ENCODE measurements around the gene ZNF280B.
A peak's percentile ranks its signal among the peaks of the same experiment; 100 is the strongest.
"Not testable (repeated sequence)": the region's sequence is repeated elsewhere in the genome, so short reads cannot be mapped to it uniquely, and the experiment has no call there.

ZNF280B gene

DNA sequence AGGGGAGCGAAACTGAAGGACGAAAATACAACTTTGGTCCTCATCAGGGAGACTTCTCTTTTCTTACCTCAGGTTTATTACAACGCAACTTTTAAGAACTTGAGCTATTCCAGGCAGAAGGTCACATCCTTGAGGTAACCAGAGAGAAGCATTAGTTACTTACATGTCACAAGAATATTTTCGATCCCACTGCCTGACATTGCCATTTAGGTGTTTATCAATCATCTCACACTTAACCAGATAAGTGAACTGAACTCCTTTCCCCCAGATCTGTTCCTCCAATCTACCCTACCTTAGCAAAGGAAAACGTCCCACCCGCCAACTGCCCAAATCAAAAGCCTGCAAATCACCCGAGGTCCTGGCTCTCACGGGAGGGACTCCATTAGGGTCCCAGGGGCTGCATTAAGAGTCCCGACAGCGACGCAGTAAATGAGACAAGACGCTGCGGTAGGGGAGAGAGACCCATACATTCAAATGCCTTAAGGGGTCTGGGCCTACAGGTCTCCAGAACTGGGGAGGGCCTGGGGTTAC, 734 bp downstream of the ZNF280B start:
- Histone ChIP-seq H3K27ac (peak overlapping the region; percentile 65), H3K9ac (peak overlapping the region; percentile 80), H4K20me1 (no peaks in the 10 kb centered on the region), H3K9me3 (peaks cover 15% of the 10 kb centered on the region), H3K4me1 (peaks cover 16% of the 10 kb centered on the region), H3K27me3 (no peaks in the 10 kb centered on the region), H3K36me3 (peaks cover 35% of the 10 kb centered on the region), H3K4me2 (peak overlapping the region; percentile 97), H3K4me3 (peak overlapping the region; percentile 81)
- no peak for TF ChIP-seq Cebpa-rat (IDR thresholded peaks at IDR 0.05)

DNA sequence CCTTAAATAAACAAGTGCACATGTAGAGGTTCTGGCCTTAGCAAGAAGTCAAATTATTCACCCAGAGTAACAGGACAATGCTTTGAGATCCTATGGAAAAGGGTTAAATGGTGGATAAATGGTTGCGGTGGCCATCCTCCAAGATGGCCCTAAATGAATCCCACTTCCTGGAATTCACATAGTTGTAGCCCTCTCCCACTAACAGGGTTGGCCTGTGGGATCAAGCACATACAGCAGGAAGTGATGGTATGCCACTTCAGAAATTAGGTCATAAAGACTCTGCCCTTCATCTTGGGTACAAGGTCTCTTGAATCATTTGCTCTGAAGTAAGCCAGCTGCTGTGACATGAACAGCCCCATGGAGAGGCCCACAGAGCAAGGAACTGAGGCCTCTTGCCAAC, 1.8 kb downstream of the ZNF280B start:
- Histone ChIP-seq H3K27ac (no peak overlapping the region), H3K4me3 (no peak overlapping the region), H3K4me1 (peaks cover 16% of the 10 kb centered on the region), H4K20me1 (no peaks in the 10 kb centered on the region), H3K9ac (no peak overlapping the region), H3K4me2 (no peak overlapping the region), H3K9me3 (peaks cover 15% of the 10 kb centered on the region), H3K36me3 (peaks cover 40% of the 10 kb centered on the region), H3K27me3 (no peaks in the 10 kb centered on the region)
- no peak for TF ChIP-seq Cebpa-rat (IDR thresholded peaks at IDR 0.05)

DNA sequence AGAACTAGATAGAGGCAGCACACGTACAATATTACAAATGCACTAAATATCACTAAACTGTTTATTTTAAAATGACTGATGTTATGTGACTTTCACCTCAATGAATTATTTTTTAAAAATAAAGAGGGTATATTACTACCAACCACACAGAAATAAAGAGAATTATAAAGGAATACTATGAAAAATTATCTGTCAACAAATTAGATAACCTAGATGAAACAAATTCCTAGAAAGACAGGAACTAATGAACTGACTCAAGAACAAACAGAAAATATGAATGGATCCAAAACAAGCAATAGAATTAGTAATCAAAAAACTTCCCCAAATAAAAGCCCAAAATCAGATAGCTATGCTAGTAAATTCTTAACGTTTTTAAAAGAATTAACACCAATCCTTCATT, 10.3 kb downstream of the ZNF280B start:
- no peaks in the 10 kb centered on the region for H4K20me1 ChIP-seq
- no peak for TF ChIP-seq Cebpa-rat (IDR thresholded peaks at IDR 0.05)
- peaks cover 31% of the 10 kb centered on the region for H3K36me3 ChIP-seq
- no peaks in the 10 kb centered on the region for H3K9me3 ChIP-seq
- no peak overlapping the region for H3K4me3 ChIP-seq
- H3K27ac ChIP-seq: no peak overlapping the region
- H3K4me2 ChIP-seq: no peak overlapping the region
- no peaks in the 10 kb centered on the region for H3K4me1 ChIP-seq
- H3K9ac ChIP-seq: no peak overlapping the region
- no peaks in the 10 kb centered on the region for H3K27me3 ChIP-seq

DNA sequence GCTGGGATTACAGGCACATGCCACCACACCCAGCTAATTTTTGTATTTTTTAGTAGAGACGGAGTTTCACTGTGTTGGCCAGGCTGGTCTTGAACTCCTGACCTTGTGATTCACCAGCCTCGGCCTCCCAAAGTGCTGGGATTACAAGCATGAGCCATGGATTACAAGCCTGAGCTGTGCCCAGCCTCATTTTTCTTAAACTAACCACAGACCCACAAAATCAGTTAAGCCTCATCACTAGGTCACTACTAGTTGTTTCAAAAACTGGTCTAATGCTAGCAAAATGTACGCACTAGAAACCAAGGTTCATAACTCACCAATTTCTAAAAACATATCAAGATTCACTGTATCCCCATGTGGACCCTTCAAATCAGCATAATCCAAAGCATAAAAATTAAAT, 17.0 kb downstream of the ZNF280B start:
- H3K36me3 ChIP-seq: peaks cover 57% of the 10 kb centered on the region
- not testable (repeated sequence) for H3K27me3 ChIP-seq

DNA sequence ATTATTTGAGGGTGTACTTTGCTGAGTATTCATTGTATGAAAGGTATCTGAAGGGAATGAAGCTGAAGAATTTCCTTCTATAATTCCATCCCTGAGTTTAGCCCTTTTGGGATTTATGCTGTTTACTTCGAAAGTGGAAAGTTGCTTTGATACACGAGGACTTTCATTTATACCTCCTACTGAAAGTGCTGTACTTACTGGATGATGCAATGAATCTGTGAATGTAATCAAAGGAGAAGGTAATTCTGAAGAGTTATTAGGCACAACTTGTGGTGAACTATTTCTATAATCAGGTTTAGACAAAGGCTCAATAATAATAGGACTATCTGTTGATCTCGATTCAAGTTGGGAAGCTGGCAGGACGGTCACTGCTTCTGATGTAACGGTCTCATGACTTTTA, 19.8 kb downstream of the ZNF280B start:
- Histone ChIP-seq H4K20me1 (no peaks in the 10 kb centered on the region), H3K4me1 (no peaks in the 10 kb centered on the region), H3K9ac (no peak overlapping the region), H3K4me2 (no peak overlapping the region), H3K27me3 (no peaks in the 10 kb centered on the region), H3K9me3 (no peaks in the 10 kb centered on the region), H3K27ac (no peak overlapping the region), H3K36me3 (peaks cover 59% of the 10 kb centered on the region), H3K4me3 (no peak overlapping the region)
- TF ChIP-seq Cebpa-rat (IDR thresholded peaks at IDR 0.05): no peak

More for the DNA sequence above, 17.0 kb downstream of the ZNF280B start:
- H3K4me1 ChIP-seq, H3K9ac ChIP-seq, H3K27ac ChIP-seq, H3K4me2 ChIP-seq, H4K20me1 ChIP-seq, H3K9me3 ChIP-seq, H3K4me3 ChIP-seq: not testable (repeated sequence)

DNA sequence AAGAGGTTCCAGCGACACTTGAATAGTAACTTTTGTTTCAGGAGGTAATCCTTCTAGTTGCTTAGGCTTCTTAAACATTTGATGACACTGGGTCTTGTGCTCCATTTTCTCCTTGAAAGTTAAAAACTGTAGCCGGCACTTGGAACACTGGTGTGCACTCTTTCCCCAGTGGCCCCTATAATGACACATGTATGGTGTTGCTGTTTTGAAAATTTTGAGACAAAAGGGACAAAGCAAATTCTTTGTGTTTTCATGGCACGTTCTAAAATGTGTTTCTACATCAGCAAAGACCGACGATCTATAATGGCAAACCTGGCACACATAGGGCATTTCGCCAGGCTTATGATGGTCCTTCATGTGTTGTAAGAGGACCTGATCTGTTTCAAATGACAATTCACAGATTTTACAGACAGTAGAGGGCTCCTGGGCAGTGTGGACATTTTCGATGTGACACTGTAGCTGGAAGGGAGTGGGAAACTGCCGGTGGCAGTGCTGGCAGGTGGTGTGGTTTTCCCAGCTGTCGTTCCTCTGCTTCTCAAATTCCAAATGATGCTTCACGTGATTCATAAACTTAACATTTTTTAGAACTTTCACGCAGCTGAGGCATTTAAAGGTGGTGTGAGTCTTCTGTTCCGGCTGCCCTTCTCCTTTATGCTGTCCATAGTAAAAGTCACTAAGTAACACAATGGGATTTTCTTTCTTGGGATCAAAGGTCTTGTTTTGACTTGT, 20.5 kb downstream of the ZNF280B start:
- H3K9me3 ChIP-seq: no peaks in the 10 kb centered on the region
- no peak for TF ChIP-seq Cebpa-rat (IDR thresholded peaks at IDR 0.05)
- no peaks in the 10 kb centered on the region for H3K27me3 ChIP-seq
- peaks cover 5% of the 10 kb centered on the region for H3K4me1 ChIP-seq
- no peak overlapping the region for H3K27ac ChIP-seq
- H4K20me1 ChIP-seq: no peaks in the 10 kb centered on the region
- no peak overlapping the region for H3K9ac ChIP-seq
- H3K4me2 ChIP-seq: no peak overlapping the region
- no peak overlapping the region for H3K4me3 ChIP-seq
- peaks cover 52% of the 10 kb centered on the region for H3K36me3 ChIP-seq

DNA sequence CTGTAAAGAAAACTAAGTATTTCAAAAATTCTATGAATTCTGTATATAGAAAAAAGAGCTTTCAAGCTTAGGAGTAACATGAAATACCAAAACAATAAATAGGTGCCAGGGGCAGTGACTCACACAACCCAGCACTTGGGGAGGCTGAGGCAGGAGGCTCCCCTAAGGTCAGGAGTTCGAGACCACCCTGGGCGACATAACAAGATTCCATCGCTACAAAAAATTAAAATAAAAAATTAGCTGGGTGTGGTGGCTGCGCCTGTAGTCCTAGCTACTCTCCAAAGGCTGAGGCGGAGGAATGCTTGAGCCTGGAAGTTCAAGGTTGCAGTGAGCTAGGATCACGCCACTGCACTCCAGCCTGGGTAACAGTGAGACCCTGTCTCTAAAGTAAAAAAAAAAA, 21.5 kb downstream of the ZNF280B start:
- Histone ChIP-seq H3K27me3 (no peaks in the 10 kb centered on the region), H4K20me1 (no peaks in the 10 kb centered on the region), H3K4me1 (peaks cover 13% of the 10 kb centered on the region), H3K36me3 (peaks cover 42% of the 10 kb centered on the region), H3K27ac (no peak overlapping the region), H3K9ac (no peak overlapping the region), H3K4me3 (no peak overlapping the region), H3K4me2 (no peak overlapping the region), H3K9me3 (no peaks in the 10 kb centered on the region)
- no peak for TF ChIP-seq Cebpa-rat (IDR thresholded peaks at IDR 0.05)

DNA sequence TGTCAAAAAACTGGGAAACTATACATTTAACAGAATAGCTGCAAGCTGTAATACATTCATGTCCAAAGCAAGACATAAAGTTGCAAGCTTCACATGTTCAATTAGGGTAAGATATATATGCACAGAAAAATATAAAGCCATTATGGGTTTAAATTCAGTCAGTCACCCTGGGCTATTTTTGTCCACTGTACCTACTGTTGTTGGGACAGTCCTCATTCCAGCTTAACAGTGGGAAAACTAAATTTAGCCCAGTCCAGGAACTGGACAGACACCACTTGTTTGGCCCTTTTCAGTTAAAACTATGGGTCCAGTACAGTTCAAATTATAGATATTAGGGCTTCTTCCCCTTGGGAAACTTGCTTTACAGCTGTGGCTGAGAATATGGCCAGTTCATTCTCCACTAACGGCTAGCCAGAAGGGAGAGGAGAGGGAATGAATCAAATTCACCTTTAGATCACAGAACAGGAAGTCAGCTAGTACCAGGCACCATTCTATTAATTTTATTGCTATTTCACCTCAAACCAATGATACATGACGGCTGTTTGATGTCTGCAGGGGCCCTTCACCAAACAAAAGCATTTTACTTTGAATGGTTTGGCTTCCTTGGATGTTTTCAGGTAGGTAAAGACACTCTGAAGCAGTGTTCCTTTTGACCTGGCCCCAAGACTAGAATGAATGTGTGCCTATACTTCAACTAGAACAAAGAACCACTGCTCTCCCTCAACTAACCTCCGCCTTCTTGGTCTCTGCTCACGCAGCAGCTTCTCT, 22.2 kb downstream of the ZNF280B start:
- Histone ChIP-seq H3K27me3 (no peaks in the 10 kb centered on the region), H3K9ac (no peak overlapping the region), H3K27ac (no peak overlapping the region), H3K9me3 (no peaks in the 10 kb centered on the region), H4K20me1 (no peaks in the 10 kb centered on the region), H3K4me1 (peaks cover 13% of the 10 kb centered on the region), H3K36me3 (peaks cover 37% of the 10 kb centered on the region), H3K4me2 (no peak overlapping the region), H3K4me3 (no peak overlapping the region)
- TF ChIP-seq Cebpa-rat (IDR thresholded peaks at IDR 0.05): no peak

DNA sequence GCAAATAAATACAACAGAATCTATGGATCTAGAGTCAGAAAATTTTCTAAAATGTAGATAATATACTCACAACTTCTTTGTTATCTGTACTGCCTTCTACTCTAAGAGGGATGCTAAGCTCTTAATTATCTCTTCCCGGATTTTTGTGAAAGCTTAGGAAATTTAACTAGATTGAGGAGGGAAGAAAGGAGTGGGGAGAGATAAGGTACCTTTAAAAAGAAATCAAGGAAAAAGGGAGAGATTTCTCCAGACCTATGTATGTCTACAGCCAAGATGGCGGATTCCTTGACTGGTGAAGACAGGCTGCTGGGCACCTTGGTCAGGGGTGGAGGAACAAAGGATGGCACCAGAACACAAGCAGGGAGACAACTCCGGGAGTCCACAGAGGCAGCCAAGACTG, 23.0 kb downstream of the ZNF280B start:
- no peak overlapping the region for H3K4me2 ChIP-seq
- peaks cover 36% of the 10 kb centered on the region for H3K36me3 ChIP-seq
- H3K4me3 ChIP-seq: no peak overlapping the region
- no peaks in the 10 kb centered on the region for H4K20me1 ChIP-seq
- H3K9me3 ChIP-seq: no peaks in the 10 kb centered on the region
- no peak overlapping the region for H3K9ac ChIP-seq
- H3K27ac ChIP-seq: no peak overlapping the region
- no peaks in the 10 kb centered on the region for H3K27me3 ChIP-seq
- TF ChIP-seq Cebpa-rat (IDR thresholded peaks at IDR 0.05): no peak
- peaks cover 13% of the 10 kb centered on the region for H3K4me1 ChIP-seq

DNA sequence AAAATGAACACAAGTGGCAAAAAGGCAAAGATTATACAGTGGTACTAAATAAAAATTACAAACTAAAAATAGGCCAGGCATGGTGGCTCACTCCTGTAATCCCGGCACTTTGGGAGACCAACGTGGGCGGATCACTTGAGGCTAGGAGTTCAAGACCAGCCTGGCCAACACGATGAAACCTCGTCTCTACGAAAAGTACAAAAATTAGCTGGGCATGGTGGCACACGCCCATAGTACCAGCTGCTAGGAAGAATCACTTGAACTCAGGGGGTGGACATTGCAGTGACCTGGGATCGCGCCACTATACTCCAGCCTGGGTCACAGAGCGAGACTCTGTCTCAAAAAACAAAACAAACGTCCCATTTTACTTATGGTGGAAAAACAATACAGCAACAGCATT, 24.5 kb downstream of the ZNF280B start:
- Histone ChIP-seq H3K4me2 (no peak overlapping the region), H3K4me1 (peaks cover 28% of the 10 kb centered on the region), H4K20me1 (no peaks in the 10 kb centered on the region), H3K27ac (no peak overlapping the region), H3K27me3 (no peaks in the 10 kb centered on the region), H3K36me3 (peaks cover 35% of the 10 kb centered on the region), H3K9me3 (no peaks in the 10 kb centered on the region), H3K9ac (no peak overlapping the region), H3K4me3 (no peak overlapping the region)
- no peak for TF ChIP-seq Cebpa-rat (IDR thresholded peaks at IDR 0.05)
